ENCODE results near the gene NKIRAS1.

Gene NKIRAS1

GRCh38 chr3:23916886-23917678 is at the start of gene NKIRAS1, which contains the start of gene RPL15:
TSS of gene NKIRAS1 (minus strand) at chr3:23916990. CDS start at chr3:23910904, 6,086 bp downstream.
TSS of gene RPL15 (plus strand) at chr3:23917132. CDS start at chr3:23917860, 728 bp downstream.
- DNase-seq, result peak; percentile 97

GRCh38 chr3:23966328-23966727 is 49.5 kb upstream of the NKIRAS1 start:
- DNase-seq, result no peak

GRCh38 chr3:23964537-23965235 is 47.9 kb upstream of the NKIRAS1 start:
- DNase-seq, result no peak

GRCh38 chr3:23961913-23962312 is 45.1 kb upstream of the NKIRAS1 start:
- DNase-seq, result no peak

- no peak for DNase-seq
These were observed 44.3 kb upstream of the NKIRAS1 start for GRCh38 chr3:23961066-23961465.

GRCh38 chr3:23960649-23961048 is 43.9 kb upstream of the NKIRAS1 start:
- DNase-seq, result no peak

- DNase-seq, result no peak
These were observed 42.5 kb upstream of the NKIRAS1 start for GRCh38 chr3:23959135-23959900.

GRCh38 chr3:23956701-23957100 is 39.9 kb upstream of the NKIRAS1 start:
- DNase-seq, result no peak

GRCh38 chr3:23954144-23954543 is 37.4 kb upstream of the NKIRAS1 start:
- DNase-seq, result no peak

GRCh38 chr3:23953523-23953922 is 36.7 kb upstream of the NKIRAS1 start:
- DNase-seq, result no peak

- DNase-seq, result peak; percentile 35
These were observed 35.9 kb upstream of the NKIRAS1 start for GRCh38 chr3:23952646-23953045.

- DNase-seq, result no peak
These were observed 33.5 kb upstream of the NKIRAS1 start for GRCh38 chr3:23950293-23950692.

- no peak for DNase-seq
These were observed 33.0 kb upstream of the NKIRAS1 start for GRCh38 chr3:23949784-23950183.

- DNase-seq, result no peak
These were observed 32.0 kb upstream of the NKIRAS1 start for GRCh38 chr3:23948761-23949160.

- DNase-seq, result peak; percentile 98
These were observed 29.3 kb upstream of the NKIRAS1 start for GRCh38 chr3:23945913-23946687.

GRCh38 chr3:23945663-23945912 is 28.8 kb upstream of the NKIRAS1 start:
- DNase-seq, result no peak

- peak; percentile 82 for DNase-seq
These were observed 28.3 kb upstream of the NKIRAS1 start, which contains the start of gene NR1D2 for GRCh38 chr3:23944861-23945662. TSS of gene NR1D2 (plus strand) at chr3:23945286. CDS start at chr3:23945579, 293 bp downstream.

GRCh38 chr3:23944007-23944783 is 27.4 kb upstream of the NKIRAS1 start:
- no peak for DNase-seq

GRCh38 chr3:23942546-23942945 is 25.8 kb upstream of the NKIRAS1 start:
- no peak for DNase-seq

GRCh38 chr3:23941440-23941839 is 24.6 kb upstream of the NKIRAS1 start:
- DNase-seq, result no peak

GRCh38 chr3:23940775-23941174 is 24.0 kb upstream of the NKIRAS1 start:
- DNase-seq, result no peak

All from CD4-positive, alpha-beta T cell treated with Interleukin-15 for 1 hour (primary cell).